GM12864 (cell line): Measurements from ENCODE around the gene STOX1.

Experiments used
- DNase-seq: peaks from one replicate; pipeline ENCODE4 v3.0.0-alpha.2; 2011; ENCODE audit warnings: low read depth
- H3K4me3 ChIP-seq: 2 replicates; pipeline ENCODE4 v1.5.1; 2011; ENCODE audit warnings: mild to moderate bottlenecking, low read depth, low read length, control low read depth
- TF ChIP-seq, protein P1 (sequence below): IDR thresholded peaks from 2 replicates; pipeline ENCODE4 v1.5.1; 2011; ENCODE audit warnings: low read depth, mild to moderate bottlenecking, moderate library complexity, low read length, control low read depth, inconsistent platforms; ENCODE audit errors: missing control alignments

Gene STOX1

DNA sequence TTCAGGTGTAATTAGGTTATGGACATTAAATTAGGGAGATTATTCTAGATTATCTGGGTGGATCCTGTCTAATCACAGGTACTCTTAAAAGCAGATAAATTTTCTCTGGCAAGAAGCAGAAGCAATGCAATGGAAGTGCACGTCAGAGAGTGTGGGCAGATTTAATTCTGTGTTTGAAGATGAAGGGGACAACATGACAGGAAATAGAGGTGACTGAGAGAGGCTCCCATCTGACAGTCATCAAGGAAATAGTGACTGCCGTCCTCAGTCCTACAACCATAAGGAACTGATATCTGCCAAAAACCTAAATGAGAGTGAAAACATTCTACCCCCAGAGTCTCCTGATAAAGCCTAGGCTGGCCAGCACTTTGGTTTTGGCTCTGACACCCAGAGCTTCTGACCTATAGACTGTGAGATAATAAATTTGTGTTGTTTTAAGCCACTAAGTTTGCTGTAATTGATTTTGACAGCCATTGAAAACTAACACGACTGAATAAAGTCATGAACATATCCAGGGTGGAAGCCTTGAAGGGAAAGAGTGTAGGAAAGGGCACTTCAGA is 43.3 kb downstream of the STOX1 start:
- DNase-seq: no peak
- TF ChIP-seq, protein P1, sequence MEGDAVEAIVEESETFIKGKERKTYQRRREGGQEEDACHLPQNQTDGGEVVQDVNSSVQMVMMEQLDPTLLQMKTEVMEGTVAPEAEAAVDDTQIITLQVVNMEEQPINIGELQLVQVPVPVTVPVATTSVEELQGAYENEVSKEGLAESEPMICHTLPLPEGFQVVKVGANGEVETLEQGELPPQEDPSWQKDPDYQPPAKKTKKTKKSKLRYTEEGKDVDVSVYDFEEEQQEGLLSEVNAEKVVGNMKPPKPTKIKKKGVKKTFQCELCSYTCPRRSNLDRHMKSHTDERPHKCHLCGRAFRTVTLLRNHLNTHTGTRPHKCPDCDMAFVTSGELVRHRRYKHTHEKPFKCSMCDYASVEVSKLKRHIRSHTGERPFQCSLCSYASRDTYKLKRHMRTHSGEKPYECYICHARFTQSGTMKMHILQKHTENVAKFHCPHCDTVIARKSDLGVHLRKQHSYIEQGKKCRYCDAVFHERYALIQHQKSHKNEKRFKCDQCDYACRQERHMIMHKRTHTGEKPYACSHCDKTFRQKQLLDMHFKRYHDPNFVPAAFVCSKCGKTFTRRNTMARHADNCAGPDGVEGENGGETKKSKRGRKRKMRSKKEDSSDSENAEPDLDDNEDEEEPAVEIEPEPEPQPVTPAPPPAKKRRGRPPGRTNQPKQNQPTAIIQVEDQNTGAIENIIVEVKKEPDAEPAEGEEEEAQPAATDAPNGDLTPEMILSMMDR: no peak
- H3K4me3 ChIP-seq: no peak overlapping the region

GRCh38 chr10:68871105-68871711 is 43.9 kb downstream of the STOX1 start:
- no peak overlapping the region for H3K4me3 ChIP-seq
- TF ChIP-seq, protein P1: no peak
- no peak for DNase-seq

GRCh38 chr10:68871731-68872342 is 44.5 kb downstream of the STOX1 start:
- no peak for DNase-seq
- H3K4me3 ChIP-seq: no peak overlapping the region
- TF ChIP-seq, protein P1: no peak

GRCh38 chr10:68876246-68877138 is 49.2 kb downstream of the STOX1 start:
- DNase-seq: no peak
- no peak overlapping the region for H3K4me3 ChIP-seq
- TF ChIP-seq, protein P1: no peak

- no peak for DNase-seq
- H3K4me3 ChIP-seq: no peak overlapping the region
- TF ChIP-seq, protein P1: no peak
Measured at GRCh38 chr10:68877482-68878110, 50.3 kb downstream of the STOX1 start.

DNA sequence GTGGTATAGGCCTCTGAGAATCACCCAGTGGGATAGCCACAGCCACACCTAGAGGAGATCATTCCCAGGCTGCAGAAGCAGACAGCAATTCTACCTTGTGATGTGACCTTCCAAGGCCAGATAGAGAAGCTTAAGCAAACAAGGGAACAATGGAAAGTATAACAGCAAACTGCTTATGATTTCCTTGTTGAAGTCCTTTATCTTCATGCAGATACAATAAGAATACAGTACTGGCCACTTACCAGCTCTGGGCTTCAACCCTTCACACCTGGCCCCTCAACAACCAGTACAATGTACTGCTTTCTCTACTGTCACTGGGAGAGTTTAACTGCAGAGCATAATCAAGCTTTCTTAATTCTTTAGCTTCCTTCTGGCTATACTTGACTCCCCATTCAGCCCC is 51.2 kb downstream of the STOX1 start:
- DNase-seq: no peak
- no peak overlapping the region for H3K4me3 ChIP-seq
- TF ChIP-seq, protein P1: no peak
